Mesodermal cell (in vitro differentiated cells): ENCODE results near the gene DDX27.
A peak's percentile ranks its signal among the peaks of the same experiment; 100 is the strongest.

Experiments used
- H3K27ac ChIP-seq: 2 replicates; pipeline ENCODE4 v1.7.0; 2013; ENCODE audit warnings: mild to moderate bottlenecking, low read depth, low read length, moderate library complexity; ENCODE audit not compliant: severe bottlenecking
- H3K36me3 ChIP-seq: 2 replicates; pipeline ENCODE4 v1.7.1; 2013; ENCODE audit warnings: mild to moderate bottlenecking, low read length, moderate library complexity; ENCODE audit not compliant: control insufficient read depth, insufficient read depth
- H3K4me1 ChIP-seq: one replicate; pipeline ENCODE4 v1.7.1; 2013; ENCODE audit warnings: mild to moderate bottlenecking, low read length; ENCODE audit not compliant: insufficient read depth, control insufficient read depth, poor library complexity, severe bottlenecking
- H3K4me3 ChIP-seq: 2 replicates; pipeline ENCODE4 v1.7.0; 2013; ENCODE audit warnings: low read length, control low read depth, mild to moderate bottlenecking; ENCODE audit not compliant: insufficient read depth, poor library complexity, severe bottlenecking; ENCODE audit errors: extremely low read depth
- H3K9me3 ChIP-seq: 2 replicates; pipeline ENCODE4 v1.7.1; 2013; ENCODE audit warnings: mild to moderate bottlenecking, low read length, moderate library complexity; ENCODE audit not compliant: control insufficient read depth
- WGBS, 2 experiments: methylation state at CpG; one replicate each; pipeline ENCODE4 v1.1.5; 2013; ENCODE audit warnings: missing lambda C conversion rate in 2 of 2; ENCODE audit not compliant: insufficient coverage in 2 of 2; 5-methylcytosine and 5-hydroxymethylcytosine counted together

The DDX27 gene

DNA sequence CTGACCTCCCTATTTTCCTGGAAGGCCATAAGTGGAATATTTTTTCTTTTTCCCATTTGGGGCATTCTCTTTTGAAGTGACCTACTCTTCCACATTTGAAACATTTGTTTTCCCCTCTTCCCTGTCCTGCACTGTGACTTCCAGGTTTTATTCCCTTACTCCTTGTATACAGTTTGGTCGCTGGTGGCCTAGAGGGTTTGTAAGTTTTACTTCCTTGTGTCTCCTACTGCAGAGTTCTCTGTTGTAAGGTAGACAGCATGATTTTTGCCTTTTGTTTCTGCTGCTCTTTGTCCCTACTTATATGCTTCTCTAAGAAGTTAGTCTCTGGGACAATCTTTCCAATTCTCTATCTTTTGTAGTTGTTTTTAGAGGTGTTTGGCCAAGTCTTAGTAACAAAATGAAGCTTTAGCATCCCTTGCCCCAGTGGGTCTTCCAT is 66.0 kb downstream of the DDX27 start:
- H3K4me1 ChIP-seq: peaks cover 8% of the 10 kb centered on the region
- H3K36me3 ChIP-seq: peaks cover 100% of the 10 kb centered on the region
- H3K27ac ChIP-seq: peak overlapping the region; percentile 4
- H3K4me3 ChIP-seq: peak overlapping the region; percentile 9
- no CpG with 5 or more reads among the region's 1 CpG for WGBS, 2 experiments
- peaks cover 41% of the 10 kb centered on the region for H3K9me3 ChIP-seq

DNA sequence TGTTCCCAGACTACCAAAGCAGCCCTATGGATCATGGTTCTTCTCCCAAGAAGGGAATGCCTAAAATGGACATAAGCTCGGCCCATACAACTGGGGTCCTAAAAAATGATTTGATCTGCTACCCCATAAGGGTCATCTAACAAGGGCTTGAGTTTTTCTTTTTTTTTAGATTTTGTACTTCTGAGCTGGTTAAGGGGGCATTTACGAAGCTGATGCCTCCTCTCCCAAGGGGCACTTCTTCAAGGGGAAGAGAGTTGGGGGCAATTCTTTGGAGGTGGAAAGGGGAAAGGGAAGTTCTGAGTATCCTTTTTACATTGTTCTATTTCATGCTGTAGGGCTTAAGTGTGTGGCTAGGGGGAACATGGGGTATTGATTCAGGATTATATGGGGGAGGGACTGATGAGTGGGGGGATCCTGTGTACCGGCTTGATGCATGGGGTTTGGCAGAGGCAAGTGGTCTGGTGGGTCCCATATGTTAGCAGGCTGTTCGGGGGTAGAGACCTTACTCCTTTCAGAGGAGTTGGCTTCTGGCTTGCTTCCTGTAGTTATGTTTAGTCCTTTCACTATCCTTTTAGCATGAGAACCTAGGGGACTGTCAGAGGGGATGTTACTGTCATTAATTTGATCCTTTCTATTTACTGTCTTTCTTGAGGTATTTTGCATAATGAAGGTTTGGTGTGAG is 66.7 kb downstream of the DDX27 start:
- Histone ChIP-seq H3K9me3 (peaks cover 35% of the 10 kb centered on the region), H3K4me1 (peaks cover 8% of the 10 kb centered on the region), H3K36me3 (peaks cover 100% of the 10 kb centered on the region), H3K4me3 (peak overlapping the region; percentile 9), H3K27ac (peak overlapping the region; percentile 62)
- 90 to 97% methylated on average over 3 of the region's 4 CpGs for WGBS, 2 experiments

DNA sequence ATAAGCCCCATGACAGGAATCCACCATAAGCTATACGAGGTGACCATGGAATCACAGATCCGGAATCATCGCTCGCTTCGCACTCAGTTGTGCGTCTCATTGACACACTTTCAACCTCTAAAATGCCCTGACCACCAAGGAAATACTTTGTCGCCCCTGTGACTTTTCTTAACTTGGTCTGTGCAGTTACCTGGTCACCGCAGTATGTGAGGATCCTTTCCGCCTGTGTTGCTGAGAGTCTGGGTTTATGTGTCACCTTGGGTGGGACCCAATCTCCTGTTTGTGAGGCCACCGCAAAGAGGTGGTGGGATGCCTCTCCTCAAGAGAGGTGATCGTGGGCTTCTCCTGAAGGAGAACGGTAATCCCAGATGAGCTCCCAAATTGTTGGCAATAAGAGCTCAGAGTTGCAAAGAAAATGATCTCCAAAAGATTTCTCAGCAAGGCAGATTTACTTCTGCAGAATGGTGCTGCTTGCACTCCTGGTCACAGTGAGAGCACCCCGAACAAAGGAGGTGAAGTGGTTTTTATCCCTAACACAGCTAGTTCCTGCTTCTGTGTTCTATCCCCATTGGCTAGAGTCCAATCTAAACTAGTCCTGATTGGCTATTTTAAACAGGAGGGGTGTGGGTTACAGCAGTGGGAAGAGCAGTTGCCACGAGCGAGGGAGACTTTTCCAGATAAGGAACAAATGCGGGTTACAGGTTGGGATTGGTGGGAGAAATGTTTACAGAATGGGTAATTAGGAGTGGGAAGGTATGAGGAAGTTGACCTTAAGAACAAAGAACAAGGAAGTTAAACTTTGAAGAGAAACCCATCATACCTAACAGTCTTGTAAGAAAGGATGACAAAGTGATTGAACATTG is 67.7 kb downstream of the DDX27 start:
- Histone ChIP-seq H3K4me3 (no peak overlapping the region), H3K27ac (peak overlapping the region; percentile 62), H3K36me3 (peaks cover 91% of the 10 kb centered on the region), H3K9me3 (peaks cover 28% of the 10 kb centered on the region), H3K4me1 (peaks cover 8% of the 10 kb centered on the region)
- 96 to 97% methylated on average over 16 of the region's 16 CpGs for WGBS, 2 experiments

DNA sequence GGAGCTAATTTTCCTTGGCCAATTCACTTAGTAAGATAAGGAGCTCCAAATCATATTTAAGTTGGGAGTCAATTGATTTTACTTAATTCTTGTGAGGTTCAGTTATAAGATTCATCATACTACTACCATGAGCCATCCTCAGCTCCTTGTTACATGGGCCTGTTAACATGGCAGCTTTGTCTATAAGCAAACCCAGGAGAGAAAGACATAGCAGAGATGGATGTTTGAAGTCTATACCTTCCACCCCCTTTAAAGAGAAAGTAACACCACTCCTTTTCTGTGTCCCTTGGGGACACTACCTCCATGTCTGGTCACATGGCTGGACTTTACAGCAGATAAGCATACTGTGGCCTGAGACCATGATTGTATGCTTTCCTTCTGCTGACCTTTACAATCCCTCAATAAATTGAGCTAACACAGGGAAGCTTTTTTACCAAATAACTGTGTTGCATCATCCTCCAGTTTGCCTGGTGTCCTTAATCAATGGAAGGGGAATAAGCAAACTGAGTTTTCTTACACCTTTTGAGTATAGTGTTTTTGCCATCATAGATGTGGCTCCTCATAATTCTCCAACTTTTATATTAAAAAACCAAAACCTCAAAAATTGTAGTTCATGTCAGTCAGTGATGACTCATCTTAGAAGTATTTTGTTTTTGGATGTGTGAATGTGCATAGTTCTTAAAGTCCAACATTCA is 68.5 kb downstream of the DDX27 start:
- peak overlapping the region; percentile 62 for H3K27ac ChIP-seq
- H3K36me3 ChIP-seq: peaks cover 89% of the 10 kb centered on the region
- H3K4me3 ChIP-seq: no peak overlapping the region
- H3K9me3 ChIP-seq: peaks cover 25% of the 10 kb centered on the region
- H3K4me1 ChIP-seq: peaks cover 7% of the 10 kb centered on the region

DNA sequence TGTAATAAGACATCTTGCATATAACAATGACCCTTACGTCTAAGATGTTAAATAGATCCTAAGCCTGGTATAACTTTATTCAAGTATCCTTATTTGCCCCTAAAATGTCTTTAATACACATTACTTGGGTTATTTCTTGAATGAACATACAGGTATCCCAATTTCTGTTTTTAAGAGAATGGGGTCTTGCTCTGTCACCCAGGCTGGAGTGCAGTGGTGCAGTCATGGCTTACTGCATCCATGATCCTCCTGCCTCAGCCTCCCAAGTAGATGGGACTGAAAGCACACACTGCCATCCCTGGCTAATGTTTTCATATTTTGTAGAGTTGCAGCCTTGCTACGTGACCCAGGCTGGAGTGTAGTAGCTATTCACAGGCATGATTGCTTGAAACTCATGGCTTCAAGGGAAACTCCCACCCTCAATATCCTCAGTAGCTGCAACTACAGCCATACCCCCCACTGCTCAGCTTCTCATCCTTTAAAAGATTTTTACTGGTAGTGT is 69.1 kb downstream of the DDX27 start:
- H3K4me1 ChIP-seq: peaks cover 4% of the 10 kb centered on the region
- peak overlapping the region; percentile 62 for H3K27ac ChIP-seq
- peaks cover 83% of the 10 kb centered on the region for H3K36me3 ChIP-seq
- H3K4me3 ChIP-seq: no peak overlapping the region
- WGBS, 2 experiments: 89% methylated on average over 1 of the region's 2 CpGs; no CpG with 5 or more reads in 1 of the 2 experiments
- peaks cover 25% of the 10 kb centered on the region for H3K9me3 ChIP-seq

DNA sequence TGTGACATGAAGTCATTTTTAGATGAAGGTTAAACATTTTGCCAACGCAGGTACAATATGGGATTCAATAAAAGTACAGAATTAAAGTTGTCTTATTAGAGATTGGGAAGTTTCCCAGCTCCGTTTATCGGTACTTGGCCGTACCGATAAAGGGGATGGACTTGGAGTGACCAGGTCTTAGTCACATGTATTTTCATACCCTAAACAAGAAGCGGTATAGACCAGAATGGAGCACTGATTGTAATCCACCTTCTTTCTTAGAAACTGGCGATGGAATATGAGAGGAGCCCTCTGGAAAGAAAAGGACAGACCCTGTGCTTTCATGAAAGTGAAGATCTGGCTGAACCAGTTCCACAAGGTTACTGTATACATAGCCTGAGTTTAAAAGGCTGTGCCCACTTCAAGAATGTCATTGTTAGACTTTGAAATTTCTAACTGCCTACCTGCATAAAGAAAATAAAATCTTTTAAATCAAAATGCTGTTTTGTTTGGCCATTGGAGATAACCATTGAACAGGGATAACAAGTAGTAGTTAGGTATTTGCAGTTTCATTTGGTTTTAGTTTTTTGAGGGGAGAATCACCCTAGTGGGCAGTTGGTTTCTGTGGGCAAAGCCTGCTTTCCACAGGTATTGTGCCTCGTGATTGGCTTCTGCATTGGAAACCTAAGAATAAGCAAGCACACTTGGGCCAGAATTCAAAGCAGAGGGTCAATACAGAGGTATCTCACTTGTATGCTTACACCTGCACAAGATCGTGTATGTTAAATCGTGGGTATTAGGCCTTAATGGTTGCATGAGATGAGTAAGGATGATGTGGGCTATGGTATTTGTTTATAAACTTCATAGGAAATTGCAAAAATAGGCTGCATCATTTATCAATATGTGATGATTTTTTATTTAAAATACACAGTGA is 69.8 kb downstream of the DDX27 start:
- Histone ChIP-seq H3K4me1 (peaks cover 4% of the 10 kb centered on the region), H3K36me3 (peaks cover 76% of the 10 kb centered on the region), H3K9me3 (peaks cover 25% of the 10 kb centered on the region), H3K27ac (peak overlapping the region; percentile 24), H3K4me3 (no peak overlapping the region)
- 94 to 96% methylated on average over 3 to 7 of the region's 10 CpGs for WGBS, 2 experiments

DNA sequence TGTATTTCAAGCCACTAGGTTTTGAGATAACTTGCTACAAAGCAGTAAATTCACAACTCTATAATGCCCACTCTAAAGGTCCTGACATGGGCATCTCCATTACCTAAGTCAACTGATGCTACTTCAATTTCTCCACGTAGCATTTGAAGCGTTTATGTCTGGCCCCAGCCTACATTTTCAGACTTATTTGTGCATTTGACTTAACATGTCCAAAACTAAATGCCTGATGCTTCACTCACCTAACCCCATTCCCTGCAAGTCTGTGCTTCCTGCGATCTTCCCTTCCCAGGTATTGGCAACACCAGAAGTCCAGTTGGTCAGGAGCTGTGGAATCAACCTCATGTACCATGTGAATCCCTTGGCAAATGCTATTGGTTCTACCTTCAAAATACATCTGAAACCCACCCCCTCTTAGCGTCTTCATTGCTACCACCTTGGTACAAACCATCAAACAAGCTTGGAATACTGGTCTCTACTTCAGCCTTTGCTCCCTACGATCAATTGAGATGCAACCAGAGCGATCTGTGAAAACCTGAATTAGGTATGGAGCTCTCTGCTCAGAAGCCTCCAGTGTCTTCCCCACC is 71.5 kb downstream of the DDX27 start:
- Histone ChIP-seq H3K4me3 (no peak overlapping the region), H3K27ac (peak overlapping the region; percentile 8), H3K36me3 (peaks cover 59% of the 10 kb centered on the region), H3K4me1 (peaks cover 4% of the 10 kb centered on the region), H3K9me3 (peaks cover 18% of the 10 kb centered on the region)
- 84 to 93% methylated on average over 6 of the region's 6 CpGs for WGBS, 2 experiments

DNA sequence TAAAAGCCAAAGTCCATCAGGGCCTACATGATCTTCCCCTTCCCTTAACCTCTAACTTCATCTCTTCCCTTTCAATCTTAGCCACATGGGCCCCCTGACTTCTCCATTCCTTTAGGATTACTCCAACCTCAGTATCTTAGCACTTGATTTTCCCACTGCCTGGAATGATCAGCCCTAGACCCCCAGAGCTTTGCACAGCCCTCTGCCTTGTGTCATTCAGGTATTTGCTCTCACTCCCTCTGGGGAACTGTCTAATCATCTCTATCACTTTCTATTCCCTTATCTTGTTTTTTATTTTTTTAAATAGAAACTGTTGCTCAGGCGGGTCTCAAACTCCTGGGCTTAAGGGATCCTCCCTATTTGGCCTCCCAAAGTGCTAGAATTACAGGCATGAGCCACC is 72.0 kb downstream of the DDX27 start:
- WGBS, 2 experiments: no CpG with 5 or more reads among the region's 1 CpG
- Histone ChIP-seq H3K9me3 (peaks cover 13% of the 10 kb centered on the region), H3K4me1 (peaks cover 2% of the 10 kb centered on the region), H3K4me3 (no peak overlapping the region), H3K36me3 (peaks cover 54% of the 10 kb centered on the region), H3K27ac (no peak overlapping the region)

DNA sequence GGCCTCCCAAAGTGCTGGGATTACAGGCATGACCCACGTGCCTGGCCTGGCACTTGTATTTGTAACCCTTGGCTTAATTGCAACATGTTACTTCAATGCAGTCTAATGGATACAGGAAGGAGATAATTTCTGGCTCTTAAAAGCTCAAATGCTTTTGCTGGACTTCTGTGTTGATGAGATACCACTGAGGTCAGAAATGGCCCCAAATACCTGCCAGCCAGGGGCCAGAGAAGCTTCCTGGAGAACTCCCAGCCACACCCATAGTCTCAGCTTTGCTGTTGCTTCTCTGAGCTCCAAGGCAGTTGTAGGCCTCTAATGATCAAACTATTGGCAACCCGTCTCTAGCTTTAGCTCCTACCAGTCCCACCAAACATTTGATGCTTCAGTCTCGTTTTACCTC is 72.8 kb downstream of the DDX27 start:
- Histone ChIP-seq H3K9me3 (peaks cover 6% of the 10 kb centered on the region), H3K4me1 (no peaks in the 10 kb centered on the region), H3K4me3 (no peak overlapping the region), H3K36me3 (peaks cover 47% of the 10 kb centered on the region), H3K27ac (no peak overlapping the region)
- 0 to 50% methylated on average over 1 to 2 of the region's 3 CpGs for WGBS, 2 experiments
